GM23338 (cell line): Measurements from ENCODE around the gene CIZ1. TPM values are rescaled to one million over a fixed set of nuclear protein-coding genes. Genes with fewer than 3 reads are reported as not detected.

ENCODE experiments used
- ATAC-seq: fragments of 200-7000 bp; cut with Tn5 transposase; 3 replicates; pipeline ENCODE4 v1.9.1; 2020
- DNase-seq: peaks from one replicate; pipeline ENCODE4 v3.0.0-alpha.2; 2015; ENCODE audit warnings: low spot score
- H2AFZ ChIP-seq: fragments of 200-600 bp; sonication (generic); 2 replicates; pipeline ENCODE4 v1.8.0; 2016; ENCODE audit warnings: antibody characterized with exemption, mild to moderate bottlenecking, moderate library complexity
- H3F3A ChIP-seq: fragments of 200-600 bp; sonication (generic); replicated peaks from 2 replicates; pipeline ENCODE4 v1.8.0; 2017; ENCODE audit warnings: antibody characterized with exemption, mixed run types, low read depth
- H3K27ac ChIP-seq: fragments of 200-600 bp; sonication (generic); 2 replicates; pipeline ENCODE4 v1.6.1; 2016; ENCODE audit warnings: low read depth
- H3K27me3 ChIP-seq: fragments of 200-600 bp; sonication (generic); 2 replicates; pipeline ENCODE4 v1.8.0; 2016; ENCODE audit warnings: mild to moderate bottlenecking, mixed run types, moderate library complexity; ENCODE audit not compliant: insufficient read depth
- H3K36me3 ChIP-seq: fragments of 200-600 bp; sonication (generic); 2 replicates; pipeline ENCODE4 v1.8.0; 2016; ENCODE audit warnings: mild to moderate bottlenecking; ENCODE audit not compliant: insufficient read depth
- H3K4me1 ChIP-seq: fragments of 200-600 bp; sonication (generic); 2 replicates; pipeline ENCODE4 v1.8.0; 2016; ENCODE audit warnings: mild to moderate bottlenecking, moderate library complexity; ENCODE audit not compliant: insufficient read depth
- H3K4me2 ChIP-seq: fragments of 200-600 bp; sonication (generic); 2 replicates; pipeline ENCODE4 v1.7.1; 2017; ENCODE audit warnings: mixed run types
- H3K4me3 ChIP-seq: fragments of 200-600 bp; sonication (generic); 2 replicates; pipeline ENCODE4 v1.6.1; 2016; ENCODE audit warnings: mixed run types
- H3K79me2 ChIP-seq: fragments of 200-600 bp; sonication (generic); replicated peaks from 2 replicates; pipeline ENCODE4 v1.8.0; 2017; ENCODE audit warnings: mild to moderate bottlenecking; ENCODE audit not compliant: insufficient read depth
- H3K9me2 ChIP-seq: fragments of 200-600 bp; sonication (generic); 2 replicates; pipeline ENCODE4 v1.8.0; 2017; ENCODE audit not compliant: insufficient read depth
- H4K20me1 ChIP-seq: fragments of 200-600 bp; sonication (generic); replicated peaks from 2 replicates; pipeline ENCODE4 v1.8.0; 2017; ENCODE audit warnings: mild to moderate bottlenecking; ENCODE audit not compliant: insufficient read depth
- H3K27ac Mint-ChIP-seq: 2 replicates; pipeline ENCODE4 v1.8.0; 2020; ENCODE audit warnings: inconsistent platforms, mild to moderate bottlenecking, moderate library complexity, mixed read lengths
- H3K27me3 Mint-ChIP-seq: 3 replicates; pipeline ENCODE4 v1.8.0; 2022; ENCODE audit warnings: low read depth, mild to moderate bottlenecking, moderate library complexity, mixed read lengths, inconsistent platforms; ENCODE audit not compliant: insufficient read depth, poor library complexity
- H3K36me3 Mint-ChIP-seq: 3 replicates; pipeline ENCODE4 v1.8.0; 2021; ENCODE audit warnings: low read depth, mild to moderate bottlenecking, inconsistent platforms, moderate library complexity, mixed read lengths
- H3K4me1 Mint-ChIP-seq: 3 replicates; pipeline ENCODE4 v1.8.0; 2020; ENCODE audit warnings: mild to moderate bottlenecking, inconsistent platforms, mixed read lengths
- H3K4me3 Mint-ChIP-seq: 3 replicates; pipeline ENCODE4 v1.8.0; 2021; ENCODE audit warnings: moderate library complexity, mild to moderate bottlenecking, inconsistent platforms, mixed read lengths
- H3K9me3 Mint-ChIP-seq: 3 replicates; pipeline ENCODE4 v1.8.0; 2020; ENCODE audit warnings: moderate library complexity, mild to moderate bottlenecking, inconsistent platforms, mixed read lengths
- CREB1 ChIP-seq: fragments of 250-450 bp; sonication (Bioruptor Pico); IDR thresholded peaks from 2 replicates; pipeline ENCODE4 v1.5.0; 2020; ENCODE audit warnings: low read depth, mild to moderate bottlenecking, moderate library complexity
- EZH2phosphoT487 ChIP-seq: fragments of 200-600 bp; sonication (generic); IDR thresholded peaks from one replicate; pipeline ENCODE4 v1.8.1; 2018; ENCODE audit warnings: antibody characterized with exemption; ENCODE audit not compliant: unreplicated experiment
- POLR2AphosphoS5 ChIP-seq: IDR thresholded peaks from 2 replicates; pipeline ENCODE4 v1.6.1; 2016; ENCODE audit warnings: antibody characterized with exemption, low read depth
- polyA plus RNA-seq: library from polyadenylated mRNA; unstranded; fragments of >200 nt; fragmentation: Nextera tagmentation; extraction: Ambion mirVana; gene quantifications from 2 replicates; pipeline ENCODE4 v1.2.1, GENCODE V29; 2016
- total RNA-seq: library from RNA; depleted of rRNA; stranded (reverse); fragments of >200 nt; shearing (Covaris generic); gene quantifications from 2 replicates; pipeline ENCODE4 v1.2.3, GENCODE V29; 2014
- TF ChIP-seq, protein P1 (sequence below): fragments of 250-450 bp; sonication (Bioruptor Pico); IDR thresholded peaks from 2 replicates; pipeline ENCODE4 v1.5.0; 2020; ENCODE audit warnings: mild to moderate bottlenecking, moderate library complexity
- TF ChIP-seq, protein P2 (sequence below): IDR thresholded peaks from 2 replicates; pipeline ENCODE4 v1.6.1; 2016; ENCODE audit warnings: antibody characterized with exemption

The CIZ1 gene
- total and polyA plus RNA-seq, 2 experiments from 2014 or later, result 49.6 to 61.4 TPM

DNA sequence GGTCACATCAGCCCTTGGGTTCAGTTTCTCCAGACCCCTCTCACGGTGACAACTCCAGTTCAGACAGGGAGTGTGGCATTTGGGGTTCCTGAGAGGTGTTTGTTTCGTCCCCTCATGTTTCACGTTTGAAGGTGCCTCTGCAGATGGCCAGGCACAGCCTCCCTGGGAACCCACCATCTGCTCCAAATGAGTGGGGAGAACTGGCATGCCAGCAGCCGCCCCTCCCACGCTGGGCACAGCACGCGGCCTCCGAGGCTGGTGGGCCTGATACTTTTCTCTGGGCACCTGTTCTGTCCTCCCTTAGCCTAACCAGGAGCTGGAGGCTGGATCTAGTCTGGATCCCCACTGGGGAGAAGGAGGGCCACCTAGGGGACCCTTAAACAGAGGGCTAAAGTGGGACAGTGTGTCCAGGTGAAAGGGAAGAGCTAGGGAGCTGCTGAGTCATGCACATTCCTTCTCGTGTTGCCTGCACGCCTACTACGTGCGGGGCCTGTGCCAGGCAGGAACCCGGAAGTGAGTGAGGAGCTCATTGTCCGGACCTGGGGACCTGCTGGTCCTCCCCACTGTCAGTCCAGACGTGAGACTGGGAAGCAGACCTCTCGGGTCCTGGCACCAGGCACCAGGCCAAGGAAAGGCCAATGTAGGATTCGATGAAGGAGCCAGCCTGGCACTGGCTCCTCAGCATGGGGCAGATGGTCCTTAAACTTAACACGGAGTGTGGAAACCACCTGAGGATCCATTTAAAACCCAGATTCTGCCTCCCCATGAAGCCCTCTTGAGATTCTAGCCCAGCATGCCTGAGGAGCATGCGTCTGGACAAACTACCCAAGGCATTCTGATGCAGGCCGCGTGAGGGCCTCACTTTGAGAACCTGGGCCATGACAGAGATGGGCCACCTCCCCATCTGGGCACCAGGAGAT lies 23.5 kb upstream of the CIZ1 start (continued):
- TF ChIP-seq EZH2phosphoT487, result no peak

DNA sequence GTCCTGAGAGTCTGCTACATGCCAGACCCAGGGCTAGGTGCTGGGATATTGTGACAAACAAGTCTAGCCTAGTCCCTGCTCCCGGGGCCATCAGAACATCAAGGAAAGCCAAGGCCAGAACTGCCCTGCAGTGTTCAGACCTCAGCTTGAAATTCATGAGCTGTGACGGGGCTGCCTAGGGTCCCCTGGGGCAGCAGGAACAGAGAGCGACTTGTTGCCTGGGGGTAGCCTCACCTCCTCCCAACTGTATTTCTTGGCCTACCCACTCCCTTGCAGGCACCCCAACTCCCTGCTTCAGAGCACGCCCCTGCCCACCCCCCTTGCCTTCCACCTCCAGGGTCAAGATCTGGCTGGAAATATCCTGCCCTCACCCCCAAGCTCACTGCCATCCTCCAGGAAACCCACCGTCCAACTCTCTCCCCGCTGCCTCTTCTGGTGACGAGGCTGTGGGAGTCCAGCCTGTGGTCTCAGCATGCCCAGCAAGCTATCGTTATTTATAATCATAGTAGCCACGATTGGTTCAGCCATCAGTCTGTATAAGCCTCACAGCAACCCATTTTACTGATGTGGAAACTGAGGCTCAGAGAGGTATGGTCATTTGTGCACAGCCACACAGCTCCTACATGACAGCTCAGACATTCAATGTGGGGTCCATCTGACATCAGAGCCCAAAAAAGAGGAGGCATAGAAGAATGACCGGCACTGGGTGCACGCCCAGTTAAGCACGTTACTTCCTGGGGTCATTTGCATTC lies 22.6 kb upstream of the CIZ1 start:
- Mint-ChIP-seq H3K4me3 (no peak overlapping the region), H3K9me3 (no peaks in the 10 kb centered on the region), H3K4me1 (peaks cover 11% of the 10 kb centered on the region), H3K27me3 (peaks cover 17% of the 10 kb centered on the region), H3K36me3 (peaks cover 6% of the 10 kb centered on the region; the same call in 2 of the 3 replicates), H3K27ac (no peak overlapping the region)
- Histone ChIP-seq H3K9me2 (no peaks in the 10 kb centered on the region), H3K4me2 (no peak overlapping the region), H4K20me1 (no peaks in the 10 kb centered on the region; the same call in none of the 2 replicates), H3K27ac (no peak overlapping the region), H3K27me3 (no peaks in the 10 kb centered on the region), H3K4me3 (no peak overlapping the region), H3K4me1 (0 out of 2 replicates have a peak, but pooled peaks cover 3% of the 10 kb centered on the region), H3F3A (0 out of 2 replicates have a peak, but pooled peaks cover 3% of the 10 kb centered on the region), H3K36me3 (no peaks in the 10 kb centered on the region), H2AFZ (no peak overlapping the region), H3K79me2 (no peaks in the 10 kb centered on the region)
- DNase-seq, result no peak
- TF ChIP-seq, protein P1, sequence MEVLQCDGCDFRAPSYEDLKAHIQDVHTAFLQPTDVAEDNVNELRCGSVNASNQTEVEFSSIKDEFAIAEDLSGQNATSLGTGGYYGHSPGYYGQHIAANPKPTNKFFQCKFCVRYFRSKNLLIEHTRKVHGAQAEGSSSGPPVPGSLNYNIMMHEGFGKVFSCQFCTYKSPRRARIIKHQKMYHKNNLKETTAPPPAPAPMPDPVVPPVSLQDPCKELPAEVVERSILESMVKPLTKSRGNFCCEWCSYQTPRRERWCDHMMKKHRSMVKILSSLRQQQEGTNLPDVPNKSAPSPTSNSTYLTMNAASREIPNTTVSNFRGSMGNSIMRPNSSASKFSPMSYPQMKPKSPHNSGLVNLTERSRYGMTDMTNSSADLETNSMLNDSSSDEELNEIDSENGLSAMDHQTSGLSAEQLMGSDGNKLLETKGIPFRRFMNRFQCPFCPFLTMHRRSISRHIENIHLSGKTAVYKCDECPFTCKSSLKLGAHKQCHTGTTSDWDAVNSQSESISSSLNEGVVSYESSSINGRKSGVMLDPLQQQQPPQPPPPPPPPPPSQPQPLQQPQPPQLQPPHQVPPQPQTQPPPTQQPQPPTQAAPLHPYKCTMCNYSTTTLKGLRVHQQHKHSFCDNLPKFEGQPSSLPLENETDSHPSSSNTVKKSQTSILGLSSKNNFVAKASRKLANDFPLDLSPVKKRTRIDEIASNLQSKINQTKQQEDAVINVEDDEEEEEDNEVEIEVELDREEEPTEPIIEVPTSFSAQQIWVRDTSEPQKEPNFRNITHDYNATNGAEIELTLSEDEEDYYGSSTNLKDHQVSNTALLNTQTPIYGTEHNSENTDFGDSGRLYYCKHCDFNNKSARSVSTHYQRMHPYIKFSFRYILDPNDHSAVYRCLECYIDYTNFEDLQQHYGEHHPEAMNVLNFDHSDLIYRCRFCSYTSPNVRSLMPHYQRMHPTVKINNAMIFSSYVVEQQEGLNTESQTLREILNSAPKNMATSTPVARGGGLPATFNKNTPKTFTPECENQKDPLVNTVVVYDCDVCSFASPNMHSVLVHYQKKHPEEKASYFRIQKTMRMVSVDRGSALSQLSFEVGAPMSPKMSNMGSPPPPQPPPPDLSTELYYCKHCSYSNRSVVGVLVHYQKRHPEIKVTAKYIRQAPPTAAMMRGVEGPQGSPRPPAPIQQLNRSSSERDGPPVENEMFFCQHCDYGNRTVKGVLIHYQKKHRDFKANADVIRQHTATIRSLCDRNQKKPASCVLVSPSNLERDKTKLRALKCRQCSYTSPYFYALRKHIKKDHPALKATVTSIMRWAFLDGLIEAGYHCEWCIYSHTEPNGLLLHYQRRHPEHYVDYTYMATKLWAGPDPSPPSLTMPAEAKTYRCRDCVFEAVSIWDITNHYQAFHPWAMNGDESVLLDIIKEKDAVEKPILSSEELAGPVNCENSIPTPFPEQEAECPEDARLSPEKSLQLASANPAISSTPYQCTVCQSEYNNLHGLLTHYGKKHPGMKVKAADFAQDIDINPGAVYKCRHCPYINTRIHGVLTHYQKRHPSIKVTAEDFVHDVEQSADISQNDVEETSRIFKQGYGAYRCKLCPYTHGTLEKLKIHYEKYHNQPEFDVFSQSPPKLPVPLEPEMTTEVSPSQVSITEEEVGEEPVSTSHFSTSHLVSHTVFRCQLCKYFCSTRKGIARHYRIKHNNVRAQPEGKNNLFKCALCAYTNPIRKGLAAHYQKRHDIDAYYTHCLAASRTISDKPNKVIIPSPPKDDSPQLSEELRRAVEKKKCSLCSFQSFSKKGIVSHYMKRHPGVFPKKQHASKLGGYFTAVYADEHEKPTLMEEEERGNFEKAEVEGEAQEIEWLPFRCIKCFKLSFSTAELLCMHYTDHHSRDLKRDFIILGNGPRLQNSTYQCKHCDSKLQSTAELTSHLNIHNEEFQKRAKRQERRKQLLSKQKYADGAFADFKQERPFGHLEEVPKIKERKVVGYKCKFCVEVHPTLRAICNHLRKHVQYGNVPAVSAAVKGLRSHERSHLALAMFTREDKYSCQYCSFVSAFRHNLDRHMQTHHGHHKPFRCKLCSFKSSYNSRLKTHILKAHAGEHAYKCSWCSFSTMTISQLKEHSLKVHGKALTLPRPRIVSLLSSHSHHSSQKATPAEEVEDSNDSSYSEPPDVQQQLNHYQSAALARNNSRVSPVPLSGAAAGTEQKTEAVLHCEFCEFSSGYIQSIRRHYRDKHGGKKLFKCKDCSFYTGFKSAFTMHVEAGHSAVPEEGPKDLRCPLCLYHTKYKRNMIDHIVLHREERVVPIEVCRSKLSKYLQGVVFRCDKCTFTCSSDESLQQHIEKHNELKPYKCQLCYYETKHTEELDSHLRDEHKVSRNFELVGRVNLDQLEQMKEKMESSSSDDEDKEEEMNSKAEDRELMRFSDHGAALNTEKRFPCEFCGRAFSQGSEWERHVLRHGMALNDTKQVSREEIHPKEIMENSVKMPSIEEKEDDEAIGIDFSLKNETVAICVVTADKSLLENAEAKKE, result no peak
- no peak for TF ChIP-seq CREB1
- no peak for TF ChIP-seq POLR2AphosphoS5
- TF ChIP-seq, protein P2, sequence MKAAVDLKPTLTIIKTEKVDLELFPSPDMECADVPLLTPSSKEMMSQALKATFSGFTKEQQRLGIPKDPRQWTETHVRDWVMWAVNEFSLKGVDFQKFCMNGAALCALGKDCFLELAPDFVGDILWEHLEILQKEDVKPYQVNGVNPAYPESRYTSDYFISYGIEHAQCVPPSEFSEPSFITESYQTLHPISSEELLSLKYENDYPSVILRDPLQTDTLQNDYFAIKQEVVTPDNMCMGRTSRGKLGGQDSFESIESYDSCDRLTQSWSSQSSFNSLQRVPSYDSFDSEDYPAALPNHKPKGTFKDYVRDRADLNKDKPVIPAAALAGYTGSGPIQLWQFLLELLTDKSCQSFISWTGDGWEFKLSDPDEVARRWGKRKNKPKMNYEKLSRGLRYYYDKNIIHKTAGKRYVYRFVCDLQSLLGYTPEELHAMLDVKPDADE, result no peak
- no peak for ATAC-seq
